Measurements from ENCODE around the gene PACRG.

The PACRG gene

DNA sequence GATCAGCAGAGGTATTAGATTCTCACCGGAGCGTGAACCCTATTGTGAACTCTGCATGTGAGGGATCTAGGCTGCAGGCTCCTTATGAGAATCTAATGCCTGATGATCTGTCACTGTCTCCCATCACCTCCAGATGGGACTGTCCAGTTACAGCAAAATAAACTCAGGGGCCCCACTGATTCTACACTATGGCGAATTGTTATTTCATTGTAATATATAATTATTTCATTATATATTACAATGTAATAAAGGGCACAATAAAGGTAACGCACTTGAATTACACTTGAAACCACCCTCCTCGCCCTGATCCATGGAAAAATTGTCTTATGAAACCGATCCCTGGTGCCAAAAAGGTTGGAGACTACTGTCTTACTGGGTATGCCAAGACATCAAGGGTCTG lies 18.8 kb upstream of the PACRG start:
- TF ChIP-seq, protein P1, sequence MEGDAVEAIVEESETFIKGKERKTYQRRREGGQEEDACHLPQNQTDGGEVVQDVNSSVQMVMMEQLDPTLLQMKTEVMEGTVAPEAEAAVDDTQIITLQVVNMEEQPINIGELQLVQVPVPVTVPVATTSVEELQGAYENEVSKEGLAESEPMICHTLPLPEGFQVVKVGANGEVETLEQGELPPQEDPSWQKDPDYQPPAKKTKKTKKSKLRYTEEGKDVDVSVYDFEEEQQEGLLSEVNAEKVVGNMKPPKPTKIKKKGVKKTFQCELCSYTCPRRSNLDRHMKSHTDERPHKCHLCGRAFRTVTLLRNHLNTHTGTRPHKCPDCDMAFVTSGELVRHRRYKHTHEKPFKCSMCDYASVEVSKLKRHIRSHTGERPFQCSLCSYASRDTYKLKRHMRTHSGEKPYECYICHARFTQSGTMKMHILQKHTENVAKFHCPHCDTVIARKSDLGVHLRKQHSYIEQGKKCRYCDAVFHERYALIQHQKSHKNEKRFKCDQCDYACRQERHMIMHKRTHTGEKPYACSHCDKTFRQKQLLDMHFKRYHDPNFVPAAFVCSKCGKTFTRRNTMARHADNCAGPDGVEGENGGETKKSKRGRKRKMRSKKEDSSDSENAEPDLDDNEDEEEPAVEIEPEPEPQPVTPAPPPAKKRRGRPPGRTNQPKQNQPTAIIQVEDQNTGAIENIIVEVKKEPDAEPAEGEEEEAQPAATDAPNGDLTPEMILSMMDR (IDR thresholded peaks at IDR 0.05; ENCODE audit: insufficient read depth, low read depth, low read length, missing control alignments) = no peak
- DNase-seq (ENCODE audit: low read depth) = no peak
- H3K4me3 ChIP-seq (ENCODE audit: low read length) = no peak overlapping the region

DNA sequence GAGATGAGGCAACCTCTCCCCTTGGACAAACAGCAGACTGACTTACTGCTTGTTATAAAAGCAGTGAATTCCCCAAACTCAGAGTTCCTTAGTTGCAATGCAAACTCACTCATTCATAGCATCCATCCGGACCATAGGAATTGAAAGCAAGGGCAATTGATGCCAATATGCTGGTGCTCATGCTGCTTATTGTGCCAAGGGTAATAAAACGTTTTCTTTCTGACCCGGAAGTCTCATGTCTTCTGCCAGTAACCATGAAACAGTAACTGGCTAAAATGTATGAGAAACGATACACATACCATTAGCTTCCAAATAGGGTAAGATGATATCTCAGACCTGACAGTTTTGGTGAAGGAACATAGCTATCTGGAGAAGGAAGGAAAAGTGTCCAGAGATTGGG lies 18.3 kb upstream of the PACRG start:
- DNase-seq (ENCODE audit: low read depth) = no peak
- TF ChIP-seq, protein P1 (IDR thresholded peaks at IDR 0.05; ENCODE audit: insufficient read depth, low read depth, low read length, missing control alignments) = no peak
- no peak overlapping the region for H3K4me3 ChIP-seq (ENCODE audit: low read length)

DNA sequence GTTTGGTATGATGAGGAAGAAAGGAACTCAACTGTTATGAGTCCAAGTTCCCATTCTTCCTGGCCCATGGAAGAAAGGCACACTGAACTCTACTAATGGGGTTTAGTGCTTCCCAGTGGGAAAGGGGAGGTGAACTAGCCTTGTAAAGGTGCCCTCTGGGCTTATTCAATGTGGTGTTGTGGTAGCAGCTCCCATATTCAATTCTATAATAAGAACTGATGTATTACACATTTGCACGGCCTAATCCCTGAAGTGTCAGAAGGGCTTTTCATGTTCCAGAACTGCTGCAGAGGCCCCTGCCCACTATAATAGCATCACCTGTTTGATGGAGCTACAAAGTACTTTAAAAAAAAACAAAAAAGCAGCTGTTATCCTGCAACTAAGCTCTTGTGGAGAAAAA lies 17.4 kb upstream of the PACRG start:
- H3K4me3 ChIP-seq (ENCODE audit: low read length) = no peak overlapping the region
- TF ChIP-seq, protein P1 (IDR thresholded peaks at IDR 0.05; ENCODE audit: insufficient read depth, low read depth, low read length, missing control alignments) = no peak
- no peak for DNase-seq (ENCODE audit: low read depth)

DNA sequence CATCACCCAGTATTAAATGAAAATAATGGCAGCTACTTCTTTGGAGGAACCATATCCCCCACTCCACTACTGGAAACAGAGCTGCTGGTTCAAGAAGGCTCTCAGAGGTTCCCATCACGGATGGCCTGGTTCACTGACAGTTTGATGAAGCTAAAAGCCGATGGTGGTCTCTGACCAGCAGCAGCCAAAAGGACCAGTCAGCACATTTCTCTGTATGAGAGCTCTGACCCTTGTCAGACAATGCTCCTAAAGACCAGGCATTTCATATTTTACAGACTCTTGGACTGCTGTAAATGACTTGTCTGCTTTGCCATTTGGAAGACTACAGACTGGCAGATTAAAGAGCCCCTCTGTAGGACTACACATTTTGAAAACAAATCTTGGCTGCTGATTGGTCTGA lies 16.8 kb upstream of the PACRG start:
- TF ChIP-seq, protein P1 (IDR thresholded peaks at IDR 0.05; ENCODE audit: insufficient read depth, low read depth, low read length, missing control alignments) = no peak
- no peak overlapping the region for H3K4me3 ChIP-seq (ENCODE audit: low read length)
- DNase-seq (ENCODE audit: low read depth) = no peak

DNA sequence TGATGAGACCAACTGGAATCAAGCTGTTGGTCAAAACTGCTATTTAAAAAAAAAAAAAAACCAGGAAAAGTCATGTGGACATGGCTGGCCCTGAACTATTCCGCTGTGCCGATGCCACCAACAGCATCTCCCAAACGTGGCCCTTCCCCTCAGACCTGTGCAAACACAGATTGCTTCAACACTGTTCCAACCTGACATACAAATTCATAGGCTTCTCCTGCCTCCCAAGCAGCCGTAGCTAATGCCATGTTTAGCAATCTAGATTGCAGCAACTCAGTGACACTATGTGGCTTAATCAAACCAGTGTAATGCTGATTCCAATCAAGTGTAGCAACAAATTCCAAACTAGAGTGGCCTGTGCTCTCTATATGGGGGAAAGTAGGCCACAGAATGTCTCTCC lies 16.4 kb upstream of the PACRG start:
- H3K4me3 ChIP-seq (ENCODE audit: low read length) = no peak overlapping the region
- no peak for DNase-seq (ENCODE audit: low read depth)
- TF ChIP-seq, protein P1 (IDR thresholded peaks at IDR 0.05; ENCODE audit: insufficient read depth, low read depth, low read length, missing control alignments) = no peak

DNA sequence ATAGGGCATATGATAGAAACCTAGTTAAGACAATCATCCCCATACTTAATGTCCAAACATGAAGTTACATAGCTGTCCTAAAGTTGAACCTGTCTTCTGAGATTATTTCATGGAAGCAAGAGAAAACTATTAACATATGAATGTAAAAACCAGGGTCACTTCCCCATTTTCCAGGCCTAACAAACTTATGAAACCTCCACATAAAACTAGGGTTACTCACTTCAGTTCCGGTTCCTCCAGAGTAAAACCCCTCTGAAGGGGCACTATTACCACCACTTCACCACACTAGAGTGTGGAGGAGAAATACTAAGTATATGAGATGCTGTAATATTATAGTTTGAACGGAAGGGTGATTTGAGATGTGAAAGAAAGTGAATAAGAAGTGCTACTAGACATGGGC lies 15.1 kb upstream of the PACRG start:
- TF ChIP-seq, protein P1 (IDR thresholded peaks at IDR 0.05; ENCODE audit: insufficient read depth, low read depth, low read length, missing control alignments) = no peak
- H3K4me3 ChIP-seq (ENCODE audit: low read length) = no peak overlapping the region
- DNase-seq (ENCODE audit: low read depth) = no peak

DNA sequence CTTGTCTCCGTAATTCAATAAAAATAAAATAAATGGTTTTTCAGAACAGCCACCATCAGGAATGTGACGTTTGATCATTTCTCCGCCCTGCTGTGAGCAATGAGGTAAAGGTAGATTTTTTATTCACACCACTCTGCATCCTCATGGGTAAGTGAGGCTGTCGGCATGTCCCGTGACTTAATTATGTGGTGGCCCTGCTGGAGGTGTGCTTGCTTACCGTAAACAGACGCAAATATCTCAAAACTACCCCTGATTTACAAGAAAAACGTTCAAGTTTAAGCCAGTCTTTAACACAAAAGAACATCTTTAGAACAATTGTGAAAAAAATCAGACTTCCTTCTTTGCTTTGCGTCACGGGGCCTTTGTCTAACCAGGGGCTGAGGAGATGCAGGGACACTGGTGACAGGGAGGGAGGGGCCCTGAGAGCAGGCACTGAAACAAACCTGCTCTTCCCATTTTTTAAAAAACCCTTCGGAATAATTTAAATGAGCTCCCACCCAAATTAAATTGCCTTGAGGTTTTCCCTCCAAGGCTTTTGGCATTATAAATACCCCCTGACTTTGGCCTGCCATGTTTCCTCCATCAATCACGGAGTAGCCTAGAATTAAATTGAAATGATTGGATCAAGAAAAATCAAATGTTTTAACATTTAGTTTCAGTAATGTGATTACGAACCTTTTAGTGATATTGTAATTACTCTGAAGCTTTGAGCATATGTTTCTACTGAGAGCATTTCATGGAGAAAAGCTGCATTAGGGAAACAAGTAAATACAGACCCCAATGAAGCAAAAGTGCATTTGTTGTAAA lies 13.6 kb upstream of the PACRG start:
- TF ChIP-seq, protein P1 (IDR thresholded peaks at IDR 0.05; ENCODE audit: insufficient read depth, low read depth, low read length, missing control alignments) = no peak
- H3K4me3 ChIP-seq (ENCODE audit: low read length) = no peak overlapping the region
- no peak for DNase-seq (ENCODE audit: low read depth)
